Stomach (tissue), 9 donors: ENCODE measurements around the gene COL9A3. TPM values are rescaled to one million over a fixed set of nuclear protein-coding genes. Genes with fewer than 3 reads are reported as not detected.

Experiments
- DNase-seq, 2 donors: peaks; one replicate each; pipeline versions ENCODE4 v3.0.0 to v3.0.0-alpha.2; 2013 to 2019
- H3K27ac ChIP-seq, 5 donors: fragments of 200-600 bp in 4 of 5; sonication (generic) in 4 of 5; one replicate each; pipeline ENCODE4 v1.5.1; 2013 to 2019; ENCODE audit warnings: mild to moderate bottlenecking in 1 of 5, moderate library complexity in 1 of 5
- H3K27me3 ChIP-seq, 3 donors: fragments of 200-600 bp; sonication (generic); one replicate each; pipeline ENCODE4 v1.5.1; 2017 to 2019; ENCODE audit warnings: mixed run types in 1 of 3
- H3K36me3 ChIP-seq, 4 donors: fragments of 200-600 bp; sonication (generic); 1 replicate in 3 of 4; 2 replicates in 1 of 4; pipeline ENCODE4 v1.5.1; 2016 to 2019
- H3K4me1 ChIP-seq, 4 donors: fragments of 200-600 bp; sonication (generic); one replicate each; pipeline ENCODE4 v1.5.1; 2016 to 2019
- H3K4me3 ChIP-seq, 4 donors: fragments of 200-600 bp; sonication (generic) in 3 of 4; one replicate each; pipeline ENCODE4 v1.5.1; 2016 to 2019; ENCODE audit warnings: mild to moderate bottlenecking in 1 of 4
- H3K9me3 ChIP-seq, 4 donors: fragments of 200-600 bp; sonication (generic); one replicate each; pipeline ENCODE4 v1.5.1; 2016 to 2019
- EP300 ChIP-seq: sonication (generic); formaldehyde crosslinking; IDR thresholded peaks from one replicate; pipeline ENCODE4 v1.6.1; 2017; ENCODE audit warnings: antibody characterized with exemption
- POLR2A ChIP-seq, 4 donors: fragments of 450-650 bp; IDR thresholded peaks; one replicate each; pipeline ENCODE4 v1.6.1; 2016; ENCODE audit warnings: antibody characterized with exemption in 4 of 4, control low read depth in 2 of 4, mild to moderate bottlenecking in 1 of 4, moderate library complexity in 1 of 4
- POLR2AphosphoS5 ChIP-seq, 3 donors: sonication (generic); formaldehyde crosslinking; IDR thresholded peaks; one replicate each; pipeline ENCODE4 v1.6.1; 2016; ENCODE audit warnings: antibody characterized with exemption in 3 of 3
- WGBS, 5 donors: extraction: QIAGEN DNeasy Blood & Tissue Kit in 3 of 5; methylation state at CpG; one replicate each; pipeline versions ENCODE4 v1.1.5 to v1.1.7; 2013 to 2018; 5-methylcytosine and 5-hydroxymethylcytosine counted together
- intact Hi-C: fragments of 100-400 bp; cut with DNase I; formaldehyde crosslinking; loops from one replicate; pipeline ENCODE4 v1.15.1; 2023; ENCODE audit warnings: low total_unique reads
- polyA plus RNA-seq, 3 donors: library from polyadenylated mRNA; stranded (reverse); fragments of 200-250 nt; gene quantifications; one replicate each; pipeline ENCODE4 v1.2.3, GENCODE V29; 2013
- total RNA-seq, 5 donors: library from RNA; depleted of rRNA; stranded (reverse); fragments of >200 nt; gene quantifications; one replicate each; pipeline versions ENCODE4 v1.1.0 to v1.2.3, GENCODE V29; 2014 to 2016
- TF ChIP-seq, protein P1 (sequence below), 7 experiments: fragments of 450-650 bp in 4 of 7; fragments of 200-600 bp in 3 of 7; sonication (generic) in 3 of 7; IDR thresholded peaks; one replicate each; pipeline ENCODE4 v1.5.1; 2016 to 2019; ENCODE audit warnings: antibody characterized with exemption in 7 of 7, control low read depth in 2 of 7, mild to moderate bottlenecking in 1 of 7
- donor health status: healthy with polysubstance abuse.
- donor health status: Bipolar disorder and iron deficiency.
- donor health status: healthy.

The COL9A3 gene
- total and polyA plus RNA-seq, 8 donors: 2.3 to 18.2 (median 3.9) TPM; not detected in 3

DNA sequence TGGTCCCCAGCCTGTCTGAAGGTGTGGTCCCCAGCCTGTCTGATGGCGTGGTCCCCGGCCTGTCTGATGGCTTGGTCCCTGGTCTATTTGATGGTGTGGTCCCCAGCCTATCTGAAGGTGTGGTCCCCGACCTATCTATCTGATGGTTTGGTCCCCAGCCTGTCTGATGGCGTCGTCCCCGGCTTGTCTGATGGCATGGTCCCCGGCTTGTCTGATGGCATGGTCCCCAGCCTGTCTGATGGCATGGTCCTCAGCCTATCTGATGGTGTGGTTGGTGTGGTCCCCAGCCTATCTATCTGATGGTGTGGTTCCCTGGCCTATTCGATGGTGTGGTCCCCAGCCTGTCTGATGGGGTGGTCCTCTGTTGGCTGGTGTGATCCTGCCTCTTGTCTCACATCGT lies 38.8 kb upstream of the COL9A3 start:
- Histone ChIP-seq H3K27me3 (peaks cover 0 to 33% (median 0%) of the 10 kb centered on the region in 3 donors), H3K9me3 (no peaks in the 10 kb centered on the region), H3K27ac (no peak overlapping the region), H3K4me1 (peaks cover 9 to 26% (median 11%) of the 10 kb centered on the region in 4 donors), H3K4me3 (no peak overlapping the region), H3K36me3 (no peaks in the 10 kb centered on the region)
- DNase-seq: no peak
- WGBS, 5 donors: 84 to 97% (median 89%) methylated on average over 3 to 9 of the region's 9 CpGs
- no peak for TF ChIP-seq POLR2AphosphoS5 (IDR thresholded peaks at IDR 0.05)
- TF ChIP-seq, protein P1, sequence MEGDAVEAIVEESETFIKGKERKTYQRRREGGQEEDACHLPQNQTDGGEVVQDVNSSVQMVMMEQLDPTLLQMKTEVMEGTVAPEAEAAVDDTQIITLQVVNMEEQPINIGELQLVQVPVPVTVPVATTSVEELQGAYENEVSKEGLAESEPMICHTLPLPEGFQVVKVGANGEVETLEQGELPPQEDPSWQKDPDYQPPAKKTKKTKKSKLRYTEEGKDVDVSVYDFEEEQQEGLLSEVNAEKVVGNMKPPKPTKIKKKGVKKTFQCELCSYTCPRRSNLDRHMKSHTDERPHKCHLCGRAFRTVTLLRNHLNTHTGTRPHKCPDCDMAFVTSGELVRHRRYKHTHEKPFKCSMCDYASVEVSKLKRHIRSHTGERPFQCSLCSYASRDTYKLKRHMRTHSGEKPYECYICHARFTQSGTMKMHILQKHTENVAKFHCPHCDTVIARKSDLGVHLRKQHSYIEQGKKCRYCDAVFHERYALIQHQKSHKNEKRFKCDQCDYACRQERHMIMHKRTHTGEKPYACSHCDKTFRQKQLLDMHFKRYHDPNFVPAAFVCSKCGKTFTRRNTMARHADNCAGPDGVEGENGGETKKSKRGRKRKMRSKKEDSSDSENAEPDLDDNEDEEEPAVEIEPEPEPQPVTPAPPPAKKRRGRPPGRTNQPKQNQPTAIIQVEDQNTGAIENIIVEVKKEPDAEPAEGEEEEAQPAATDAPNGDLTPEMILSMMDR (IDR thresholded peaks at IDR 0.05): no peak
- no peak for TF ChIP-seq POLR2A (IDR thresholded peaks at IDR 0.05)
- TF ChIP-seq EP300: no peak
- intact Hi-C loops: no loop called here

DNA sequence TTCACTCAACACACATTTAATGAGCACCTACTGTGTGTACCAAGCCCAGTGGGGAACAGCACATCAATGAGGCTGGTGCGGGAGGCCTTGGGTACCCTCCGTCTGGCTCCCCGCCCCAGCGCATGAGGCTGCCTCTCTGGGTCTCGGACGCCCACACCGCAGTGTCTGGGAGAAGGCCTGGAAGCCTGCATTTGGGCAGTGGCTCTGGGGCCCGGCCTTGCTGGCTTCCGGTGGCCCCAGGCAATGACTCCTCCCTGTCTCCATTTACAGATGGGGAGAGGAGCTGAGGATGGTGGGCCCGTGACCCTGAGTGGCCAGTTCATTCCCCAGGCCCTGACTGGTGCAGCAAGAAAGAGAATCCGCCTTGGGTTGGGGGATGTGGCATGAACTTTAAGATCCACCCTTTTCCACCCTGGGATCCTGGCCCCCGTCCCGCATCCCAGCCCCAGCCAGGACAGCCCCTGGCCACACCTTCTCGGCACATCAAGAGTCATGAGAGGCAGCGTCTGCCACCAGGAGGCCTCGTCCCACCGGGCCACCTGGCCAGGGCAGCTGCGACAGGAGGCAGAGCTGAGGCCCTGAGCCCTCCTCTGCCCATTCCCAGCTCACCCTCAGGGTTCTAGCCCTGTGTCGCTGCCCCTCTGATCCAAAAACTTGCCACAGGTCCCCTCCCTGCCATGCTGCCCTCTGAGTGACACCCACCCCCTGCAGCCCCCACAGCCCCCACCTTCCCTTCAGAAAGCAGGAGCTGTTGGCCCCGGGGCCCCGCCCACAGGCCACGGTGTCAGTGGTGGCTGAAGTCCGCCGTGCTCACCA lies 38.0 kb upstream of the COL9A3 start:
- H3K27me3 ChIP-seq: peaks cover 0 to 33% (median 0%) of the 10 kb centered on the region in 3 donors
- TF ChIP-seq EP300 (no peak), POLR2A (IDR thresholded peaks at IDR 0.05) (no peak)
- TF ChIP-seq, protein P1 (IDR thresholded peaks at IDR 0.05): no peak
- no peaks in the 10 kb centered on the region for H3K9me3 ChIP-seq
- H3K4me3 ChIP-seq: no peak overlapping the region
- intact Hi-C loops: no loop called here
- H3K36me3 ChIP-seq: no peaks in the 10 kb centered on the region
- H3K4me1 ChIP-seq: peaks cover 2 to 21% (median 7%) of the 10 kb centered on the region in 4 donors
- 67 to 76% (median 70%) methylated on average over 15 to 24 of the region's 24 CpGs for WGBS, 5 donors
- no peak overlapping the region for H3K27ac ChIP-seq
- no peak for DNase-seq

DNA sequence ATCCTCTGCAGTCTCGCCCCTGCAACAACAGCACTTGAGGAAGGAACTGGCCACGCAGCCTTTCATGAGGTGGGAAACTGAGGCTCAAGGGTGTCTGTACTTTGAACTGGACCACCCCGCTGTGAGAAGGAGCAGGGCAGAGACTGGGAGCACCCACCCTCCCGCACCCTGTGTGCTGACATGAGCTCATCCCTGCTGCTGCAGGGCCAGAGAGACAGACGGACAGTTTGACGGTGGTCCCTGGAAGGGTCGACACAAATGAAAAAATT lies 37.5 kb upstream of the COL9A3 start:
- Histone ChIP-seq H3K36me3 (no peaks in the 10 kb centered on the region), H3K4me1 (peaks cover 0 to 20% (median 7%) of the 10 kb centered on the region in 4 donors), H3K27me3 (peaks cover 0 to 33% (median 0%) of the 10 kb centered on the region in 3 donors), H3K27ac (no peak overlapping the region), H3K4me3 (no peak overlapping the region), H3K9me3 (no peaks in the 10 kb centered on the region)
- TF ChIP-seq EP300: no peak
- no peak for TF ChIP-seq POLR2A (IDR thresholded peaks at IDR 0.05)
- TF ChIP-seq, protein P1 (IDR thresholded peaks at IDR 0.05): no peak
- no peak for TF ChIP-seq POLR2AphosphoS5 (IDR thresholded peaks at IDR 0.05)
- 71 to 91% (median 82%) methylated on average over 6 to 7 of the region's 7 CpGs for whole genome bisulfite sequencing, 5 donors
- DNase-seq: no peak
- intact Hi-C loops: no loop called here

DNA sequence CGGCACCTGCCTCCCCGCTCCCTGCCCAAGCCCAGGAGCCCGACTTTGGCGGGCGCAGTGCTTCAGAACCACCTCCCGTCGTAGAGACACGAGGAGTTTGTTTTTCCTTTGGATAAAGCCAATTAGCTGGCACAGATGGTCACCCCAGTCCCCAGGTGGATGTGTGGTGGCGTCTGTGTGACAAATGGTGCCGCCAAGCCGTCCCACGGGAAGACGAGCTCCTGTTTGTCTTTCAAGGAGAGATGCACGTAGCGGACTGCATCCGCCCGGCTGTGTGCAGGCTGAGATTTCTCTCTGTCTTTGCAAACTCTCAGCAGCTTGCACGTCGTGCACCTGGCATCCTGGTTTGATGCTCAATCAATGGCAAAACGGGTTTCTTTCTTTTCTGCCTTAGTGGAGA lies 36.6 kb upstream of the COL9A3 start:
- no peak for DNase-seq
- intact Hi-C loops: loop anchor here (10.0 kb wide), 1 partner anchor 285 kb away; no protein-coding TSS in a partner anchor
- no peak overlapping the region for H3K27ac ChIP-seq
- TF ChIP-seq EP300 (no peak), POLR2A (IDR thresholded peaks at IDR 0.05) (no peak), POLR2AphosphoS5 (IDR thresholded peaks at IDR 0.05) (no peak)
- TF ChIP-seq, protein P1 (IDR thresholded peaks at IDR 0.05): no peak
- H3K9me3 ChIP-seq: no peaks in the 10 kb centered on the region
- H3K36me3 ChIP-seq: no peaks in the 10 kb centered on the region
- H3K4me1 ChIP-seq: peaks cover 0 to 20% (median 7%) of the 10 kb centered on the region in 4 donors
- H3K27me3 ChIP-seq: peaks cover 0 to 31% (median 0%) of the 10 kb centered on the region in 3 donors
- no peak overlapping the region for H3K4me3 ChIP-seq
- WGBS, 5 donors: 60 to 70% (median 63%) methylated on average over 20 of the region's 20 CpGs
